Esophagus squamous epithelium (tissue), 4 donors: ENCODE results near the gene JUND.

Source experiments
- CTCF ChIP-seq, 6 experiments: fragments of 450-650 bp in 4 of 6; fragments of 200-600 bp in 2 of 6; sonication (generic) in 2 of 6; IDR thresholded peaks; one replicate each; pipeline ENCODE4 v1.5.1; 2016 to 2019; ENCODE audit warnings: antibody characterized with exemption in 6 of 6, mild to moderate bottlenecking in 4 of 6, moderate library complexity in 4 of 6
- POLR2A ChIP-seq, 4 donors: fragments of 450-650 bp; IDR thresholded peaks; one replicate each; pipeline ENCODE4 v1.6.1; 2017; ENCODE audit warnings: antibody characterized with exemption in 4 of 4, mild to moderate bottlenecking in 4 of 4, moderate library complexity in 3 of 4

DNA sequence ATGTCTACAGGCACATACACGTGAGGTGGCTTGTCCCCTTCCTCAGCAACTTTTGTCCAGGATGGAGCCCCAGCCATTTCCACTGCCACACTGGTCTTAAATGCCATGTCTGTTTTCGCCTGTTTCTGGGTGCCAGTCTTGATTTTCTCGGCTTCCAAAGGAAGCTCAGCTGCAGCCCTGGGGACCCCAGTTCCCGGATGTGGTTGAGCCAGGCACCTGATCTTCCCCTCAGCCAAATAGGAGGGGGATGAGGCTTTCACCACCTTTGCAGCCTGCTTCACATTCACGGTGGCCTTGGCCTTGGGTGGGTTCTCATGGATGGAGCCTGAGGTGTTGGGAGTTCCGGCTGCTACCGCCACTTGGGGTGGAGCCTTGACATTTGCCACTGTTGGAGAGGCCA is 15.8 kb downstream of the JUND start:
- no peak for TF ChIP-seq CTCF (IDR thresholded peaks at IDR 0.05)
- TF ChIP-seq POLR2A (IDR thresholded peaks at IDR 0.05), result no peak
